Endodermal cell (in vitro differentiated cells): ENCODE results near the gene F5. TPM values are rescaled to one million over a fixed set of nuclear protein-coding genes. Genes with fewer than 3 reads are reported as not detected.

Experiments
- DNase-seq: peaks from one replicate; pipeline ENCODE4 v3.0.0-alpha.2; 2017
- H3K27ac ChIP-seq: 2 replicates; pipeline ENCODE4 v1.5.1; 2013; ENCODE audit warnings: mild to moderate bottlenecking, low read depth, low read length, moderate library complexity
- H3K27me3 ChIP-seq: 2 replicates; pipeline ENCODE4 v1.6.1; 2013; ENCODE audit warnings: mild to moderate bottlenecking, low read length, moderate library complexity; ENCODE audit not compliant: insufficient read depth, control insufficient read depth, poor library complexity, severe bottlenecking
- H3K36me3 ChIP-seq: 2 replicates; pipeline ENCODE4 v1.7.0; 2013; ENCODE audit warnings: mild to moderate bottlenecking, low read length, moderate library complexity; ENCODE audit not compliant: control insufficient read depth, insufficient read depth
- H3K4me1 ChIP-seq: one replicate; pipeline ENCODE4 v1.7.0; 2013; ENCODE audit warnings: low read length; ENCODE audit not compliant: control insufficient read depth, insufficient read depth
- H3K4me3 ChIP-seq: 2 replicates; pipeline ENCODE4 v1.5.1; 2013; ENCODE audit warnings: mild to moderate bottlenecking, low read length, moderate library complexity
- H3K9ac ChIP-seq: 2 replicates; pipeline ENCODE4 v1.6.1; 2013; ENCODE audit warnings: mild to moderate bottlenecking, low read length, moderate library complexity; ENCODE audit not compliant: poor library complexity, severe bottlenecking; ENCODE audit errors: extremely low read depth
- H3K9me3 ChIP-seq: 2 replicates; pipeline ENCODE4 v1.6.1; 2013; ENCODE audit warnings: mild to moderate bottlenecking, low read length, moderate library complexity; ENCODE audit not compliant: control insufficient read depth
- H3K27ac Mint-ChIP-seq: 2 replicates; pipeline ENCODE4 v1.8.0; 2020; ENCODE audit warnings: mixed read lengths
- H3K27me3 Mint-ChIP-seq: 2 replicates; pipeline ENCODE4 v1.8.0; 2021; ENCODE audit warnings: mild to moderate bottlenecking, mixed read lengths; ENCODE audit not compliant: insufficient read depth
- H3K36me3 Mint-ChIP-seq: 2 replicates; pipeline ENCODE4 v1.8.0; 2020; ENCODE audit warnings: low read depth, mixed read lengths
- H3K4me1 Mint-ChIP-seq: 2 replicates; pipeline ENCODE4 v1.8.0; 2020; ENCODE audit warnings: mixed read lengths
- H3K4me3 Mint-ChIP-seq: 2 replicates; pipeline ENCODE4 v1.8.0; 2020; ENCODE audit warnings: mild to moderate bottlenecking, moderate library complexity, mixed read lengths
- H3K9me3 Mint-ChIP-seq: 2 replicates; pipeline ENCODE4 v1.8.0; 2020; ENCODE audit warnings: mild to moderate bottlenecking, mixed read lengths
- WGBS, 2 experiments: methylation state at CpG; one replicate each; pipeline versions ENCODE4 v1.1.5 to v1.1.7; 2013; ENCODE audit warnings: missing lambda C conversion rate in 2 of 2, mixed read lengths in 1 of 2; ENCODE audit not compliant: insufficient coverage in 1 of 2, insufficient read length in 1 of 2; 5-methylcytosine and 5-hydroxymethylcytosine counted together
- total RNA-seq, 2 donors: library from RNA; stranded (reverse); fragmentation: NEBNext Ultra II Directional in 1 of 2; extraction: Animal tissue kit (Norgen Biotek cat#: 25700) in 1 of 2; gene quantifications; 2 replicates in 1 of 2; 3 replicates in 1 of 2; pipeline ENCODE4 v1.2.1, GENCODE V29; 2021
- TF ChIP-seq, protein P1 (sequence below): fragments of 200-600 bp; sonication (generic); conservative IDR thresholded peaks from 2 replicates; pipeline ENCODE4 v1.5.0; 2021; ENCODE audit warnings: antibody characterized with exemption, mild to moderate bottlenecking

F5 gene
- total RNA-seq, 2 donors from 2014 or later: 0.04 to 0.09 TPM

DNA sequence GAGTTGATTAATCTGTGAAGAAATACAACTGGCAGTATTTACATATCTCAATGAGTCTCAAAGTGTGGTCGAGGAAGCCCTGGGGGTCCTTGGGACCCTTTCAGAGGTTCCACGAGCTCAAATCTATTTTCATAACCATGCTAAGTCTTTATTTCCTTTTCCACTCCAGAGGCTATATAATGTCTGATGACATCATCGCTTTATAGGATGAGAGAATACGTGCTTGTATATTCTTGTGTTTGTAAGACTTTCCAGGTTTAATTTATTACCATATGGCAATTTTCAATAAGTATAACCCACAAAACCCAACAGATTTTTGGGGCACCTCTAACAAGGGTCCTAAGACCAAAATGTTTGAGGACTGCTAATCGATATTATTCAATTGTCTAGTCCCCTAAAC lies 99.1 kb downstream of the F5 start:
- Mint-ChIP-seq H3K4me1 (peaks cover 43% of the 10 kb centered on the region), H3K4me3 (peak overlapping the region; percentile 85), H3K36me3 (no peaks in the 10 kb centered on the region), H3K9me3 (no peaks in the 10 kb centered on the region), H3K27ac (no peak overlapping the region), H3K27me3 (no peaks in the 10 kb centered on the region)
- peaks cover 3% of the 10 kb centered on the region for H3K4me1 ChIP-seq
- H3K36me3 ChIP-seq: no peaks in the 10 kb centered on the region
- H3K27me3 ChIP-seq: no peaks in the 10 kb centered on the region
- H3K9ac ChIP-seq: no peak overlapping the region
- no peak for DNase-seq
- H3K9me3 ChIP-seq: no peaks in the 10 kb centered on the region
- TF ChIP-seq, protein P1, sequence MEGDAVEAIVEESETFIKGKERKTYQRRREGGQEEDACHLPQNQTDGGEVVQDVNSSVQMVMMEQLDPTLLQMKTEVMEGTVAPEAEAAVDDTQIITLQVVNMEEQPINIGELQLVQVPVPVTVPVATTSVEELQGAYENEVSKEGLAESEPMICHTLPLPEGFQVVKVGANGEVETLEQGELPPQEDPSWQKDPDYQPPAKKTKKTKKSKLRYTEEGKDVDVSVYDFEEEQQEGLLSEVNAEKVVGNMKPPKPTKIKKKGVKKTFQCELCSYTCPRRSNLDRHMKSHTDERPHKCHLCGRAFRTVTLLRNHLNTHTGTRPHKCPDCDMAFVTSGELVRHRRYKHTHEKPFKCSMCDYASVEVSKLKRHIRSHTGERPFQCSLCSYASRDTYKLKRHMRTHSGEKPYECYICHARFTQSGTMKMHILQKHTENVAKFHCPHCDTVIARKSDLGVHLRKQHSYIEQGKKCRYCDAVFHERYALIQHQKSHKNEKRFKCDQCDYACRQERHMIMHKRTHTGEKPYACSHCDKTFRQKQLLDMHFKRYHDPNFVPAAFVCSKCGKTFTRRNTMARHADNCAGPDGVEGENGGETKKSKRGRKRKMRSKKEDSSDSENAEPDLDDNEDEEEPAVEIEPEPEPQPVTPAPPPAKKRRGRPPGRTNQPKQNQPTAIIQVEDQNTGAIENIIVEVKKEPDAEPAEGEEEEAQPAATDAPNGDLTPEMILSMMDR: no peak
- WGBS, 2 experiments: 83 to 91% methylated on average over 1 to 5 of the region's 5 CpGs
- H3K4me3 ChIP-seq: peak overlapping the region; percentile 82
- peak overlapping the region; percentile 91 for H3K27ac ChIP-seq

DNA sequence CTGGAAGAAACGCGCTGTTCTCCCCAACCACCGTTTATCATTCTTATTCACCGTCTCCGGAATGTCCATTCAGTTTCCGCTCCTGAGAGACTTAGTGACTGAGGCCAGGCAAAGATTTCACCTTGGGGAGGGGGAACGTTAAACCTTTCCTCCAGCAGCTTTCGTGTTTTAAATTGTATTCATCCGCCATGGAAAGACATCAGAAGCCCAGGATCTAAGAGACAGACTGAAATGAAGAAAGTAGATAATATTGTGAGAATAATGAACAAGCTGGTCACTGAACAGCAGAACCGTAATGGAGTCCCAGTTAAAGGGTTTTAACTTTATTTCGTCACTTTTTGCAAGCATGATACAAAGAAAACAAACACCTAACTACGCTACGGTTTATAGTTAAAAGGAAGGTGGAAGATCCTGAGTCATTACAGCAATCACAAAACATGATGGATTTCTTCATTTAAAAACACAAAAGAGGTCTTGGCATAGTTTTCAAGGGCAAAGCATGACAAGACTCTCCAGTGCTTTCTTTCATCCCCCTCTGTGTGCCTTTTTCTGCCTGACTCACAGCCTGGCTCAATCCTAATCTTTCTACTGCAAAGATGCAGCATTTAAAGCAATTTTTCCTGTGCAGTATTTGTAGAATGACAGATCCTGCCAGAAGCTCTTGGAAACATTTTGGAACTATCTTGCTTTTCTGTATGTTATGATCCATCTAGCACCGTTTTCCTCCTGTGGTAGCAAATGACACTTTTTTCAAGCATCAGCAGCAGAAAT lies 99.8 kb downstream of the F5 start:
- peaks cover 45% of the 10 kb centered on the region for H3K4me1 Mint-ChIP-seq
- no peaks in the 10 kb centered on the region for H3K27me3 Mint-ChIP-seq
- Histone ChIP-seq H3K27me3 (no peaks in the 10 kb centered on the region), H3K4me3 (peak overlapping the region; percentile 82), H3K9me3 (no peaks in the 10 kb centered on the region), H3K27ac (peak overlapping the region; percentile 91), H3K9ac (peak overlapping the region; percentile 69), H3K4me1 (peaks cover 3% of the 10 kb centered on the region), H3K36me3 (no peaks in the 10 kb centered on the region)
- H3K36me3 Mint-ChIP-seq: no peaks in the 10 kb centered on the region
- H3K9me3 Mint-ChIP-seq: no peaks in the 10 kb centered on the region
- TF ChIP-seq, protein P1: no peak
- DNase-seq: no peak
- WGBS, 2 experiments: 13 to 16% methylated on average over 6 to 14 of the region's 14 CpGs
- peak overlapping the region; percentile 85 for H3K4me3 Mint-ChIP-seq
- peak overlapping the region; percentile 97 for H3K27ac Mint-ChIP-seq

DNA sequence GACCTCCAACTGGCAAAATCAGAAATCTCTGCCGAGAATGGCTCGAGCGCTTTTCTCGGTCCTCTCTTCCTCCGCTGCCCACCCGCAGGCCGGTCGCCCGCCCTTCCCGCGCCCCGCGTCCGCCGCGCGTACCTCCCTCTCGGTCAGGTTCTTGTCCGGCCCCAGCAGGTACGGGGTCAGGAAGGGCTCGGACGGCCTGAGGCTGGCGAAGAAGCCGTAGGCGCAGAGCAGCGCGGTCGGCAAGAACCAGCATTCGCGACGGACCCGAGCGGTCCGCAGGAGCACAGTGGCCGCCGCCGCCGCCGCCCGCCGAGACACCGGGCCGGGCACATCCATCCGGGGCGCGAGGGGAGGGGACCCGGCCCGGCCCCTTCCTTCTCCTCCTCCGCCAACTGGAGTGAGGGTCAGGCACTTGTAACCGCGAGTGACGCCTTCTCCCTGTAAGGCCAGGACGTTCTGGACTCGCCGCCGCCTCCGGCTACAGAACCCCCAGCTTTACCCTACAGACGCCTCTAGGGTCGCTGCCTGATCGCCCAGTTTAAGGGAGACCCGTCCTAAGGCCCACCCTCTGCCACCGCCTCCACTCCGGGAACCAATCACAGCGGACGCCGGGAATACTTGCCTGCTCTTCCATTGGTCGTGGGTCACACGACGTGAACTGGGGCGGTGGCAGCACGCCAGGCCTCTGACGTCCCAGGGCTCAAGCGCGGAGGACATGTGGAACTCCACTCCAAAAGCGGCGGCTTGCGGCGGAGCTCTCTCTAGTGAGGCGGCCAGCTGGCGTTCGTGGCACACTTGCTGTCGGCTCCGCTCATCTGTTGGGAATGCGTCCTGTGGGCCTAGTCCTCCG lies 100.6 kb downstream of the F5 start, which contains the start of gene SLC19A2:
Gene SLC19A2, minus strand, starts transcription at position 514 of the 850 bp plus-strand sequence. Its CDS starts 178 bp downstream, at position 336.
- Histone ChIP-seq H3K27ac (peak within 1 kb of the TSS; percentile 91), H3K36me3 (no peaks in the 10 kb centered on the region), H3K9me3 (no peaks in the 10 kb centered on the region), H3K4me1 (peaks cover 3% of the 10 kb centered on the region), H3K4me3 (peak within 1 kb of the TSS; percentile 82), H3K27me3 (no peaks in the 10 kb centered on the region), H3K9ac (peak within 1 kb of the TSS; percentile 69)
- TF ChIP-seq, protein P1: peak; percentile 55
- Mint-ChIP-seq H3K27ac (peak within 1 kb of the TSS; percentile 97), H3K4me3 (peak within 1 kb of the TSS; percentile 85), H3K4me1 (peaks cover 53% of the 10 kb centered on the region), H3K36me3 (no peaks in the 10 kb centered on the region), H3K9me3 (no peaks in the 10 kb centered on the region), H3K27me3 (no peaks in the 10 kb centered on the region)
- DNase-seq: peak; percentile 99
- whole genome bisulfite sequencing, 2 experiments: 0% methylated on average over 38 to 85 of the region's 85 CpGs
